Mesothelial cell of epicardium (in vitro differentiated cells): ENCODE data around the gene CPLANE2. TPM values are rescaled to one million over a fixed set of nuclear protein-coding genes. Genes with fewer than 3 reads are reported as not detected.
"Not testable (repeated sequence)": the region's sequence is repeated elsewhere in the genome, so short reads cannot be mapped to it uniquely, and the experiment has no call there.

Experiments used
- DNase-seq, 2 experiments: peaks; one replicate each; pipeline ENCODE4 v3.0.0; 2021; ENCODE audit warnings: low spot score in 2 of 2; ENCODE audit not compliant: unreplicated experiment in 2 of 2
- H3K27ac Mint-ChIP-seq: 2 replicates; pipeline ENCODE4 v1.8.0; 2021; ENCODE audit warnings: mixed read lengths
- H3K27me3 Mint-ChIP-seq: 2 replicates; pipeline ENCODE4 v1.8.0; 2021; ENCODE audit warnings: low read depth, mixed read lengths
- H3K36me3 Mint-ChIP-seq: 2 replicates; pipeline ENCODE4 v1.8.0; 2021; ENCODE audit warnings: mixed read lengths
- H3K4me1 Mint-ChIP-seq: 2 replicates; pipeline ENCODE4 v1.8.0; 2021; ENCODE audit warnings: mixed read lengths
- H3K4me3 Mint-ChIP-seq: 2 replicates; pipeline ENCODE4 v1.8.0; 2021; ENCODE audit warnings: mild to moderate bottlenecking, moderate library complexity, mixed read lengths
- H3K9me3 Mint-ChIP-seq: 2 replicates; pipeline ENCODE4 v1.8.0; 2021; ENCODE audit warnings: mixed read lengths
- total RNA-seq: library from RNA; stranded (reverse); gene quantifications from 3 replicates; pipeline ENCODE4 v1.2.1, GENCODE V29; 2021
- TF ChIP-seq, protein P1 (sequence below): fragments of 200-600 bp; sonication (generic); IDR thresholded peaks from one replicate; pipeline ENCODE4 v1.5.0; 2021; ENCODE audit warnings: antibody characterized with exemption; ENCODE audit not compliant: unreplicated experiment

The CPLANE2 gene
- total RNA-seq, 1 donor from 2014 or later, result 10.7 TPM

DNA sequence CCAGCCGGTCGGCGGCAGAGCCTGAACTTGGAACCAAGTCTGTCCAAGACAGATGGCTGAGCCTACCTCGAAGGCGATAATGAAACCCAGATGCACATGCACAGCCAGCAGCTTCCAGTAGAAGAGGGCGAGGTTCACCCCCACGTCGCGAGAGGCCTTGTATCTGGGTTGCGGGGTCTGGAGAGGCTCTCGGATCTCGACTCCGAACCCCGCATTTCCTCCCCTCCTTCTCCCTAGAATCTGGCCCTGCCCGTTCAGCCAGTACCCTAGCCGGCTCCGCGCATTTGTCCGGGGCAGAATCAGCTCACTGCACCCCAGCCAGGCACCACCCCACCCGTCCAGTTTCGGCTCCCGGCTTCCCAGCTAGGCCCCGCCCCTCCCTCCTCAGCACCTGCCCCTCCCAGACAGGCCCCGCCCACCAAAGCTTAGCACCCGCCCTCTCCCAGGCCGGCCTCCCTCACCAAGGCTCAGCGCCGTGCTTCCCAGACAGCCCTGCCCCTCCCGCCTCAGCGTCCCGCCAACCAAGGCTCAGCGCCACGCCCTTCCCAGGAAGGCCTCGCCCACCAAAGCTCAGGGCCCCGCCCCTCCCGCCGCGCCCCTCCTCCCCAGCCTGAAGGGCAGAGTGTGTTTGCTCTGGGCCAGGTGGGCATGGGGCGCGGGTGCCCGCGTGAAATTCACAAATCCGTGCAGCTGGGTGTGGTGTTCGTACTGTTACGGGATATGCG is 19.8 kb downstream of the CPLANE2 start:
- peaks cover 9% of the 10 kb centered on the region for H3K27me3 Mint-ChIP-seq
- H3K4me1 Mint-ChIP-seq, result peaks cover 30% of the 10 kb centered on the region
- no peaks in the 10 kb centered on the region for H3K36me3 Mint-ChIP-seq
- TF ChIP-seq, protein P1, sequence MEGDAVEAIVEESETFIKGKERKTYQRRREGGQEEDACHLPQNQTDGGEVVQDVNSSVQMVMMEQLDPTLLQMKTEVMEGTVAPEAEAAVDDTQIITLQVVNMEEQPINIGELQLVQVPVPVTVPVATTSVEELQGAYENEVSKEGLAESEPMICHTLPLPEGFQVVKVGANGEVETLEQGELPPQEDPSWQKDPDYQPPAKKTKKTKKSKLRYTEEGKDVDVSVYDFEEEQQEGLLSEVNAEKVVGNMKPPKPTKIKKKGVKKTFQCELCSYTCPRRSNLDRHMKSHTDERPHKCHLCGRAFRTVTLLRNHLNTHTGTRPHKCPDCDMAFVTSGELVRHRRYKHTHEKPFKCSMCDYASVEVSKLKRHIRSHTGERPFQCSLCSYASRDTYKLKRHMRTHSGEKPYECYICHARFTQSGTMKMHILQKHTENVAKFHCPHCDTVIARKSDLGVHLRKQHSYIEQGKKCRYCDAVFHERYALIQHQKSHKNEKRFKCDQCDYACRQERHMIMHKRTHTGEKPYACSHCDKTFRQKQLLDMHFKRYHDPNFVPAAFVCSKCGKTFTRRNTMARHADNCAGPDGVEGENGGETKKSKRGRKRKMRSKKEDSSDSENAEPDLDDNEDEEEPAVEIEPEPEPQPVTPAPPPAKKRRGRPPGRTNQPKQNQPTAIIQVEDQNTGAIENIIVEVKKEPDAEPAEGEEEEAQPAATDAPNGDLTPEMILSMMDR, result no peak
- no peaks in the 10 kb centered on the region for H3K9me3 Mint-ChIP-seq
- DNase-seq, result peak; percentile 96 to 98
- H3K27ac Mint-ChIP-seq, result peak overlapping the region; percentile 95
- peak overlapping the region; percentile 85 for H3K4me3 Mint-ChIP-seq

DNA sequence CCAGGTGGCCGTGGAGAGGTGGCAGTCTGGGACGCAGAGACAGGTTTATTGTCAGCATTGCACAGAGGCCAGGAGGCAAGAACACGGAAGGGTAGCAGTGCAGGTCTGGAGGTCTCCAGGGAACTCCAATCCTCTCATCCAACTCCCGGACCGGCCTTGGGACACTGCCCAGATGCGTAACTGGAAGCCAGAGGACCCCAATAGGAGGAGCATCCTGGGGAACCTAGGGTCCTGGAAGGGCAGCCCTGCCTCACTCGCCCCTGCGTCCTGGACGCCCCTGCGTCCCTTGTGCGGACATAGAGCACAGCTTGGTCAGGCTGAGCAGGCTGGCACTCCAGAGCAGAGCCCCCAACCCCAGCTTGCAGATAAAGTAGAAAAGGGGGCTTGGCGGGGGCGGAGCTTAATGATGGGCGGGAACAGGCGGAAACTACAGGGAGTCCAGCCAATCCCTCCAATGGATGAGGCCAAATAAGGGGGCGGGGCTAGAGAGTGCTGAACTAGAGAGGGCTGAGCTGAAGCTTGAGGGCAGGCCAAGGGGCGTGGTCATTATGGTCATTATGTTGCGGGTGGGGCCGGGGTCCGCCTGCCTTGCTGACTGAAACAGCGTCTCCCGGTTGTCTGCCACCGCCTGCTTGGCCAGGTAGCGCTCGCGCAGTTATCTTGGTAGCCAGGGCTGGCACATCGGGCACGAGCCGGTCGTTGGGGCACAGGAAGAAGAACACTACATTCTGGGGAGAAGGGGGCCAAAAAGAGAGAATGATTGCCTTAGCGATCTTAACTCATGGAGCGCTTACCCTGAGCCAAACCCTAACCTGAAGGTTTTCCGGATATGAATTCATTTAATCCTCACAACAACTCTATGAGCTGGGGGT is 20.9 kb downstream of the CPLANE2 start:
- Mint-ChIP-seq H3K9me3 (no peaks in the 10 kb centered on the region), H3K27me3 (peaks cover 2% of the 10 kb centered on the region), H3K27ac (peak overlapping the region; percentile 95), H3K4me3 (peak overlapping the region; percentile 85), H3K36me3 (no peaks in the 10 kb centered on the region), H3K4me1 (peaks cover 39% of the 10 kb centered on the region)
- peak; percentile 81 to 87 for DNase-seq
- TF ChIP-seq, protein P1, result no peak

DNA sequence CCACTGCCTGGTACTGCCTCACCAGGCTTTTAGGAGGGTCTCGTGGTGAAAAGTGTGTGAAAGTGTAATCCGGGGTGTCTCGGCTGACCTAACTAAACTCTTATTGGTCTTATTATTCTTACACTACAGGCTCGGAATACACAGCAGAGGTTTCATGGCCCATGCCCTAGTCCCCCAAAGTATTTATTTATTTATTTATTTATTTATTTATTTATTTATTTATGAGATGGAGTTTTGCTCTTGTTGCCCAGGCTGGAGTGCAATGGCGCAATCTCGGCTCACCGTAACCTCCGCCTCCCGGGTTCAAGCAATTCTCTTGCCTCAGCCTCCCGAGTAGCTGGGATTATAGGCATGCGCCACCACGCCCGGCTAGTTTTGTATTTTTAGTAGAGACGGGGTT is 21.7 kb downstream of the CPLANE2 start:
- not testable (repeated sequence) for H3K27ac Mint-ChIP-seq, H3K4me3 Mint-ChIP-seq, DNase-seq, H3K9me3 Mint-ChIP-seq, H3K36me3 Mint-ChIP-seq, H3K27me3 Mint-ChIP-seq
- H3K4me1 Mint-ChIP-seq, result peaks cover 46% of the 10 kb centered on the region

DNA sequence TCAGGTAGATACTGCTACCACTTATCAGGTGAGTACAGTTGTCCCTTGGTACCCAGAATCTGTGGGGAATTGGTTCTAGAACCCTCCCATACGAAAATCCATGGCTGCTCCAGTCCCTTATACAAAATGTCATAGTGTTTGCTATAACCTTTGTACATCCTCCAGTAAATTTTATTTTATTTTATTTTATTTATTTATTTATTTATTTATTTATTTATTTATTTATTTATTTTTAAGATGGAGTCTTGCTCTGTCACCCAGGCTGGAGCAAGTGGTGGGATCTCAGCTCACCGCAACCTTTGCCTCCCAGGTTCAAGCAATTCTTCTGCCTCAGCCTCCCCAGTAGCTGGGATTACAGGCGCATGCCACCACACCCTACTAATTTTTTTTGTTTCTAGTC is 23.4 kb downstream of the CPLANE2 start:
- H3K27ac Mint-ChIP-seq, H3K36me3 Mint-ChIP-seq, DNase-seq, H3K4me3 Mint-ChIP-seq, H3K9me3 Mint-ChIP-seq, H3K27me3 Mint-ChIP-seq: not testable (repeated sequence)
- H3K4me1 Mint-ChIP-seq, result peaks cover 56% of the 10 kb centered on the region

DNA sequence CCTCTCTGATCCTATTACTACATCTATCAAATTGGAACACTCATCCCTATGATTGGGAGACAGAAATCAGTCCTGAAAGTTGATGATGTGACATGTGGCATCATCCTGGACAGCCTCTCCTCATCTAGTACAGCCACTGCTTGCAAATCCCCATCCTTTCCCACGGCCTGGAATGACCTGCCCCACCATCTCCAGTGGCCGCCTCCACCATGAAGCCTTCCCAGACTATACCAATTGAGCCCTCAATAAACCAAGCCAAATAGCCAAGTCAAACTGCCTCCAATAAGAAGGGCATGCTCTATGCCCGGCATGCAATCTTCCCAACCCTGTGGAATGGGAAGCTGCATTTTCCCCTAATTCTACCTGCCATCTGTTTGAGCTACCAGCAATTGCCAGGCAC is 24.0 kb downstream of the CPLANE2 start:
- TF ChIP-seq, protein P1, result no peak
- Mint-ChIP-seq H3K4me1 (peaks cover 53% of the 10 kb centered on the region), H3K27me3 (no peaks in the 10 kb centered on the region), H3K4me3 (peak overlapping the region; percentile 75), H3K36me3 (no peaks in the 10 kb centered on the region), H3K9me3 (no peaks in the 10 kb centered on the region), H3K27ac (peak overlapping the region; percentile 77)
- DNase-seq, result no peak

DNA sequence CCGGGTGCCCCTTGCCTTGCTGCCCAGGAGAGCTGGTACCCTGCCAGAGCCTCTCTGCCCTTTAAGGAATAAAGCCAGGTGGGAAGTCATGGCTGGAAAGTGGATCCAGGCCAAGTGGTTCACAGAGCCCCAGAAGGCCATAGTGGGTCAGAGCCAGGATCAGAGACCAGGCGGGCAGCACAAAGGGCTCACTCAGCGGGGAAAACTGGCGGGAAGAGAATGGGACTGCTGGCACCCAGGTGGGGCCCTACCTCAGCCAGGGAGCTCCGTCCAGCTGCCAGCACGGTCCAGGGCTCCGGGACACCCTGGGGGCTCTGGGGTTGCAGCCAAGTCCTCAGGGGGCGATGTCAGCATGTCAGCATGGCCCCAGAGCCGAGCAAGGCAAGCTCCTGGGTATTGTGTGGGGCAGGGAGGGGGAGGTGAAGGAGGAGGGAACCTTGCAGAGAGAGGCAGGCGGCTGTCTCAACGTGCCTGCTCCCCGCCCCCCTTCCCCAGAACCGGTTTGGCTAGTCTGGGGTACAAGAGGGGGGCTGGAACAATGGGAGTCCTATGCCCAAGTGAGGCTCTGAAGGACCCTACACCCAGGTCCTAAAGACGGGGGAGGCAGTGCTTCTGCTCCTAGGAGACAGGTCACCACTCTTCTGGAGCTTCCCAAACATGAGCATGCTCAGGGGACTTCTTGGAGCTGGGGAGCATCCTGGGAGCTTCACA is 24.6 kb downstream of the CPLANE2 start, which contains the start of gene ARHGEF19:
Gene ARHGEF19, minus strand, starts transcription at position 402 of the 711 bp plus-strand sequence. CDS start 3,598 bp downstream, outside the sequence.
- peak in 1 of 2 experiments; percentile 82 for DNase-seq
- no peaks in the 10 kb centered on the region for H3K36me3 Mint-ChIP-seq
- H3K27ac Mint-ChIP-seq, result peak within 1 kb of the TSS; percentile 77
- peak within 1 kb of the TSS; percentile 75 for H3K4me3 Mint-ChIP-seq
- H3K27me3 Mint-ChIP-seq, result no peaks in the 10 kb centered on the region
- no peaks in the 10 kb centered on the region for H3K9me3 Mint-ChIP-seq
- TF ChIP-seq, protein P1, result no peak
- peaks cover 48% of the 10 kb centered on the region for H3K4me1 Mint-ChIP-seq
